Urinary bladder (tissue), 4 donors: ENCODE results near the gene ACTN2. TPM values are rescaled to one million over a fixed set of nuclear protein-coding genes. Genes with fewer than 3 reads are reported as not detected.

Experiments used
- DNase-seq: peaks from one replicate; pipeline ENCODE4 v3.0.0-alpha.2; 2015; ENCODE audit errors: extremely low spot score
- H3K27ac ChIP-seq: one replicate; pipeline ENCODE4 v1.5.1; 2013; ENCODE audit warnings: low read depth, mild to moderate bottlenecking, moderate library complexity
- H3K36me3 ChIP-seq: one replicate; pipeline ENCODE4 v1.6.1; 2013; ENCODE audit warnings: mild to moderate bottlenecking, moderate library complexity; ENCODE audit not compliant: insufficient read depth
- H3K4me1 ChIP-seq: one replicate; pipeline ENCODE4 v1.6.1; 2013; ENCODE audit warnings: mild to moderate bottlenecking, moderate library complexity; ENCODE audit not compliant: insufficient read depth
- H3K4me3 ChIP-seq: one replicate; pipeline ENCODE4 v1.5.1; 2013; ENCODE audit warnings: low read depth, low read length
- WGBS: extraction: QIAGEN DNeasy Blood & Tissue Kit; methylation state at CpG from one replicate; pipeline ENCODE4 v1.1.7; 2013; 5-methylcytosine and 5-hydroxymethylcytosine counted together
- polyA plus RNA-seq: library from polyadenylated mRNA; stranded (reverse); fragments of 200-250 nt; gene quantifications from one replicate; pipeline ENCODE4 v1.2.3, GENCODE V29; 2013
- total RNA-seq: library from RNA; depleted of rRNA; stranded (reverse); fragments of >200 nt; gene quantifications from one replicate; pipeline ENCODE4 v1.2.3, GENCODE V29; 2014
- donor health status: healthy with polysubstance abuse.
- donor health status: healthy.

The ACTN2 gene
- total and polyA plus RNA-seq, 2 donors, result 12.8 to 14.2 TPM

- Histone ChIP-seq H3K4me3 (no peak overlapping the region), H3K27ac (no peak overlapping the region), H3K36me3 (no peaks in the 10 kb centered on the region), H3K4me1 (no peaks in the 10 kb centered on the region)
- DNase-seq, result no peak
- 84% methylated on average over 3 of the region's 3 CpGs for WGBS
These were observed 16.6 kb downstream of the ACTN2 start for GRCh38 chr1:236702791-236703394.

GRCh38 chr1:236705771-236706170 lies 19.5 kb downstream of the ACTN2 start:
- Histone ChIP-seq H3K4me3 (no peak overlapping the region), H3K36me3 (no peaks in the 10 kb centered on the region), H3K4me1 (no peaks in the 10 kb centered on the region), H3K27ac (no peak overlapping the region)
- WGBS, result 25% methylated on average over 1 of the region's 1 CpG
- no peak for DNase-seq

DNA sequence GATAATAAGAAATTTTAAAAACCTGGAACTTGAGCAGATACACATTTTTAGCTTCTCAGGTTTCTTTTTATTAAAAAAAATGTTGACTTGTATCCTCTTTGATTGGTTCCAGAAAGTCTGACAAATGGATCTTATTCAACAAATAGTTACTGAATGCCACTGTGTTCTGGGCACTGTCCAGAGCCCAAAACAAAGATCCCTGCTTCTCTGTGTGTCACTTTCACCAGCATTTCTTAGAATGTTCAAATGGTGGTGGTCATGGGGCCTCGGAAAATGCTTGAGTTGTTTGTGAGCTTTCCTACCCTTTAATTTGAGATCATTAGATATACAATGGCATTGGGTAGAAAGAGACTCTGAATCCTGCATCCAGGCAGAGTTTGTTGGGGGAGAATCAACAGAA lies 19.9 kb downstream of the ACTN2 start:
- 57% methylated on average over 1 of the region's 1 CpG for WGBS
- Histone ChIP-seq H3K4me1 (no peaks in the 10 kb centered on the region), H3K36me3 (no peaks in the 10 kb centered on the region), H3K4me3 (no peak overlapping the region), H3K27ac (no peak overlapping the region)
- no peak for DNase-seq

GRCh38 chr1:236710328-236710892 lies 24.1 kb downstream of the ACTN2 start:
- 85% methylated on average over 11 of the region's 11 CpGs for WGBS
- Histone ChIP-seq H3K4me3 (no peak overlapping the region), H3K4me1 (no peaks in the 10 kb centered on the region), H3K27ac (no peak overlapping the region), H3K36me3 (no peaks in the 10 kb centered on the region)
- DNase-seq, result no peak

- no peak overlapping the region for H3K4me3 ChIP-seq
- WGBS, result 13% methylated on average over 1 of the region's 1 CpG
- H3K36me3 ChIP-seq, result no peaks in the 10 kb centered on the region
- H3K4me1 ChIP-seq, result no peaks in the 10 kb centered on the region
- no peak for DNase-seq
- H3K27ac ChIP-seq, result no peak overlapping the region
These were observed 29.9 kb downstream of the ACTN2 start for GRCh38 chr1:236716160-236716559.

DNA sequence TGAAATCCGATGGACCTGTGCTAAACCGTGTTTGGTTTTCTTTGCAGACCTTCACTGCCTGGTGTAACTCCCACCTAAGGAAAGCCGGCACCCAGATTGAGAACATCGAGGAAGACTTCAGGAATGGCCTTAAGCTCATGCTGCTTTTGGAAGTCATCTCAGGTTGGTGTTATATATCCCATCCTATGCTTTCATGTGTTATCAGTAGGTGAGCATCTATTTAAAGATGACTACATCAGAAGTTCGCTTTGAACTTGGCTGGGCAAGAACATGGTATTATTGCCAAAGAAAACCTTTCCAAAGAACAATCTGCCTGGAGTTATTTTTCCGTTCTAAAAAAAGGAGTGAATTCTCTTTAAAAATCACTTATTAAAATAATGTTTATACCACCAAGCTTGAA lies 31.5 kb downstream of the ACTN2 start:
- Histone ChIP-seq H3K4me3 (no peak overlapping the region), H3K36me3 (no peaks in the 10 kb centered on the region), H3K27ac (no peak overlapping the region), H3K4me1 (no peaks in the 10 kb centered on the region)
- DNase-seq, result no peak
- 81% methylated on average over 6 of the region's 6 CpGs for WGBS

GRCh38 chr1:236718328-236718727 lies 32.0 kb downstream of the ACTN2 start:
- Histone ChIP-seq H3K4me1 (no peaks in the 10 kb centered on the region), H3K36me3 (no peaks in the 10 kb centered on the region), H3K4me3 (no peak overlapping the region), H3K27ac (no peak overlapping the region)
- no peak for DNase-seq
- WGBS, result 56% methylated on average over 3 of the region's 3 CpGs

DNA sequence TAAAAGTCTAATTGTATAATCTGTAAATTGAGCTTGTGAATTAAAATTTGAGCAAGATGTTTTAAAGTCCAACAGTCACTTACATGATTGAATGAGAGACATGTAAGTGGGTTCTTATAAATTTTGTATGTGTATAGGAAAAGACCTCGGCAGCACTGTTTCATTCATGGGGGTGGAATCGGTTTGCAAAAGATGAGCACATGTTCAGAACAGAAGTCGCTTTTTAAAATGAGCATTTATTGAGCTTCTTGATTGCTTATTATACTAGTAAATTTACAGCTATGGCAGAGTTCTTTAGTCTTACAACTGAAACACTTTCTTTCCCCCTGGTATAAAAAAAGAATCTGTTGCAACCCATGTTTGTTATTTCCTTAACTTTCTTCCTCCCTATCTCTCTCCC lies 33.9 kb downstream of the ACTN2 start:
- 75% methylated on average over 3 of the region's 3 CpGs for WGBS
- no peak for DNase-seq
- H3K4me1 ChIP-seq, result no peaks in the 10 kb centered on the region
- H3K27ac ChIP-seq, result no peak overlapping the region
- no peak overlapping the region for H3K4me3 ChIP-seq
- H3K36me3 ChIP-seq, result no peaks in the 10 kb centered on the region

DNA sequence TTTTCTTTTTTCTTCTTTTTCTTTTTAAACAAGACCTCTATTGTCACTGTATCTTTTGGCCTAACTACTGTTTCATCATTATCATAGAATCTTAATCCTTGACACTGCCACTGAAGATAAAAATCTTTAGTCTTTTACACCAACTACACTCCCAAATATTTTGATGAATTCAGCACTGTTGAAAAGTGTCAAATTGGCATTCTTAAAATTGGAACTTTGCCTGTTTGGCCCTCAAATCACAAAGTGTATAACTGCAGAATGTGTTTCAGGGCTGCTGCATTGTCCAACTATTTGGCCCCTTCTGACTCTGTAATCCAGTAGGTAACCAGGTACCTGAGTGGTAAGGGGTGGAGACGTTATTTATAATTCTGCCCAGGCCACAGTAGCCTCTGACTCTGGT lies 34.3 kb downstream of the ACTN2 start:
- no peaks in the 10 kb centered on the region for H3K4me1 ChIP-seq
- no peak overlapping the region for H3K4me3 ChIP-seq
- WGBS, result 80% methylated on average over 1 of the region's 1 CpG
- H3K36me3 ChIP-seq, result no peaks in the 10 kb centered on the region
- no peak overlapping the region for H3K27ac ChIP-seq
- DNase-seq, result no peak

DNA sequence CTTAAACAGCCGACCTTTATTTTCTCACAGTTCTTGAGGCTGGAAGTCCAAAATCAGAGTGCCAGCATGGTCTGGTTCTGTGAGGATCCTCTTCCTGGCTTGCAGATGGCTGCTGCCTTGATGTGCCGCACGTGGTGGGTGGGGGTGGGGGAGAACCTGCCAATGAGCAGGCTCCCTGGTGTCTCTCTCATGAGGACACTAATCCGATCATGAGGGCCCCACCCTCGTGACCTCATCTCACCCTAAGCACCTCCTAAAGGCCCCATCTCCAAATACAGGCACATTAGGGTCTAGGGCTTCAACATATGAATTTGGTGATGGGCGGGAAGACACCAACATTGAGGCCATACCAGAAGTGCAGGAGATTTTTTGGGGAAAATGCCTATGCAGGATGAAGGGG lies 37.8 kb downstream of the ACTN2 start:
- Histone ChIP-seq H3K4me1 (no peaks in the 10 kb centered on the region), H3K36me3 (no peaks in the 10 kb centered on the region), H3K27ac (no peak overlapping the region), H3K4me3 (no peak overlapping the region)
- DNase-seq, result no peak
- WGBS, result 77% methylated on average over 6 of the region's 6 CpGs

DNA sequence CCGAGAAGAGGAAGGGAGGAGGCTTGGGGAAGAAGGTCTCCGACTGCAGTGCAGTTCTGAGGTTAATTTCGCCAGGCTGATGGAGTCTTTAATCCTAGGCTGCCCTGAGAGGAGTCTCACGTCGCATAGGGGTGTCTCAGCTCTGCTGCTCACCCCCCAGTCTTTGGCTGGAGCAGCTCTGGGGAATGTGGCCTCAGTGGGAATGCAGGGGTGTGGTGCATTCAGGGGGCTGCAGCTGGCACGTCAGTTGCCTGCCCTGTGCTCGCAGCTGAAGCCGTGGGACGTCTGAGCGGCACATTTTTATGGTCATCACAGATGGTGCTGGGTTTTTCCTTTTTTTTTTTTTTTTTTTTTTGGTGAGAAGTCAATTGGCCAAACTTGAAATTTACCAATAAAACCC lies 38.2 kb downstream of the ACTN2 start:
- Histone ChIP-seq H3K4me1 (no peaks in the 10 kb centered on the region), H3K36me3 (no peaks in the 10 kb centered on the region), H3K4me3 (no peak overlapping the region), H3K27ac (no peak overlapping the region)
- WGBS, result 75% methylated on average over 10 of the region's 10 CpGs
- DNase-seq, result no peak

GRCh38 chr1:236725668-236726067 lies 39.4 kb downstream of the ACTN2 start:
- WGBS, result 64% methylated on average over 3 of the region's 3 CpGs
- Histone ChIP-seq H3K4me1 (no peaks in the 10 kb centered on the region), H3K27ac (no peak overlapping the region), H3K4me3 (no peak overlapping the region), H3K36me3 (no peaks in the 10 kb centered on the region)
- DNase-seq, result no peak

GRCh38 chr1:236727521-236727920 lies 41.2 kb downstream of the ACTN2 start:
- WGBS, result 82% methylated on average over 11 of the region's 11 CpGs
- Histone ChIP-seq H3K27ac (no peak overlapping the region), H3K36me3 (no peaks in the 10 kb centered on the region)

GRCh38 chr1:236728752-236729151 lies 42.5 kb downstream of the ACTN2 start:
- Histone ChIP-seq H3K27ac (no peak overlapping the region), H3K36me3 (no peaks in the 10 kb centered on the region), H3K4me1 (no peaks in the 10 kb centered on the region), H3K4me3 (no peak overlapping the region)
- 89% methylated on average over 4 of the region's 4 CpGs for WGBS
- DNase-seq, result no peak

More at GRCh38 chr1:236727521-236727920, 41.2 kb downstream of the ACTN2 start:
- Histone ChIP-seq H3K4me1 (no peaks in the 10 kb centered on the region), H3K4me3 (no peak overlapping the region)
- no peak for DNase-seq

GRCh38 chr1:236733653-236734052 lies 47.4 kb downstream of the ACTN2 start:
- H3K4me3 ChIP-seq, result no peak overlapping the region
- WGBS, result 89% methylated on average over 3 of the region's 3 CpGs
- DNase-seq, result no peak
- no peak overlapping the region for H3K27ac ChIP-seq
- H3K4me1 ChIP-seq, result no peaks in the 10 kb centered on the region
- no peaks in the 10 kb centered on the region for H3K36me3 ChIP-seq
